Neural crest cell (in vitro differentiated cells): ENCODE measurements around the gene WDR27. TPM values are rescaled to one million over a fixed set of nuclear protein-coding genes. Genes with fewer than 3 reads are reported as not detected.

Source experiments
- DNase-seq: peaks from one replicate; pipeline ENCODE4 v3.0.0; 2021; ENCODE audit warnings: low read depth, mixed read lengths, low spot score
- H3K27ac Mint-ChIP-seq: one replicate; pipeline ENCODE4 v1.8.0; 2021; ENCODE audit warnings: mild to moderate bottlenecking, mixed read lengths; ENCODE audit not compliant: unreplicated experiment
- H3K27me3 Mint-ChIP-seq: 2 replicates; pipeline ENCODE4 v1.8.0; 2021; ENCODE audit warnings: low read depth, mild to moderate bottlenecking, mixed read lengths
- H3K36me3 Mint-ChIP-seq: 2 replicates; pipeline ENCODE4 v1.8.0; 2021; ENCODE audit warnings: low read depth, mild to moderate bottlenecking, mixed read lengths
- H3K4me1 Mint-ChIP-seq: 2 replicates; pipeline ENCODE4 v1.8.0; 2021; ENCODE audit warnings: mixed read lengths
- H3K4me3 Mint-ChIP-seq: one replicate; pipeline ENCODE4 v1.8.0; 2021; ENCODE audit warnings: mild to moderate bottlenecking, mixed read lengths
- H3K9me3 Mint-ChIP-seq: 2 replicates; pipeline ENCODE4 v1.8.0; 2021; ENCODE audit warnings: mixed read lengths
- total RNA-seq: library from RNA; stranded (reverse); gene quantifications from 2 replicates; pipeline ENCODE4 v1.2.1, GENCODE V29; 2021
- TF ChIP-seq, protein P1 (sequence below): fragments of 200-600 bp; sonication (generic); conservative IDR thresholded peaks from 2 replicates; pipeline ENCODE4 v1.5.0; 2021; ENCODE audit warnings: antibody characterized with exemption, mild to moderate bottlenecking

Gene WDR27
- total RNA-seq, 1 donor from 2014 or later = 103 TPM

DNA sequence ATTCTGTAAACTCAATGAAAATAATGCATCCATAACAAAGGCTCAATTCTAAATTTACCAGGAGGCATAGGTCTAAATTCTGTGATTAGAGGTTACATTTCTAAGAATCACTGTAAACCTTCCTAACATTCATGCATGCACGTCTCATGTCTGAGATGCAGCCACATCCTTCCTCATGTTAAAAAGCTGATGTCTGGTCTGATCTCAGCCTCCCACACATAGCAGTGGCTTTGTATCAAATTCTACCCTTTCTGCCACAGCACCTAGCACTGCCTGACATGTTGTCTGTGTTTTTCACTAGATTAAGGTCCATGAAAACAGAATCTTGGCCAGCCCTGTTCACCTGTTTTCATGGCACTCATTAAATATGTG is 171.1 kb downstream of the WDR27 start:
- H3K9me3 Mint-ChIP-seq = peaks cover 14% of the 10 kb centered on the region
- H3K27me3 Mint-ChIP-seq = no peaks in the 10 kb centered on the region
- H3K27ac Mint-ChIP-seq = no peak overlapping the region
- DNase-seq = no peak
- H3K36me3 Mint-ChIP-seq = peaks cover 26% of the 10 kb centered on the region
- no peak overlapping the region for H3K4me3 Mint-ChIP-seq
- TF ChIP-seq, protein P1, sequence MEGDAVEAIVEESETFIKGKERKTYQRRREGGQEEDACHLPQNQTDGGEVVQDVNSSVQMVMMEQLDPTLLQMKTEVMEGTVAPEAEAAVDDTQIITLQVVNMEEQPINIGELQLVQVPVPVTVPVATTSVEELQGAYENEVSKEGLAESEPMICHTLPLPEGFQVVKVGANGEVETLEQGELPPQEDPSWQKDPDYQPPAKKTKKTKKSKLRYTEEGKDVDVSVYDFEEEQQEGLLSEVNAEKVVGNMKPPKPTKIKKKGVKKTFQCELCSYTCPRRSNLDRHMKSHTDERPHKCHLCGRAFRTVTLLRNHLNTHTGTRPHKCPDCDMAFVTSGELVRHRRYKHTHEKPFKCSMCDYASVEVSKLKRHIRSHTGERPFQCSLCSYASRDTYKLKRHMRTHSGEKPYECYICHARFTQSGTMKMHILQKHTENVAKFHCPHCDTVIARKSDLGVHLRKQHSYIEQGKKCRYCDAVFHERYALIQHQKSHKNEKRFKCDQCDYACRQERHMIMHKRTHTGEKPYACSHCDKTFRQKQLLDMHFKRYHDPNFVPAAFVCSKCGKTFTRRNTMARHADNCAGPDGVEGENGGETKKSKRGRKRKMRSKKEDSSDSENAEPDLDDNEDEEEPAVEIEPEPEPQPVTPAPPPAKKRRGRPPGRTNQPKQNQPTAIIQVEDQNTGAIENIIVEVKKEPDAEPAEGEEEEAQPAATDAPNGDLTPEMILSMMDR = no peak
- peaks cover 4% of the 10 kb centered on the region for H3K4me1 Mint-ChIP-seq

GRCh38 chr6:169529931-169530751 is 171.7 kb downstream of the WDR27 start:
- no peak for DNase-seq
- Mint-ChIP-seq H3K27me3 (no peaks in the 10 kb centered on the region), H3K9me3 (peaks cover 16% of the 10 kb centered on the region)

DNA sequence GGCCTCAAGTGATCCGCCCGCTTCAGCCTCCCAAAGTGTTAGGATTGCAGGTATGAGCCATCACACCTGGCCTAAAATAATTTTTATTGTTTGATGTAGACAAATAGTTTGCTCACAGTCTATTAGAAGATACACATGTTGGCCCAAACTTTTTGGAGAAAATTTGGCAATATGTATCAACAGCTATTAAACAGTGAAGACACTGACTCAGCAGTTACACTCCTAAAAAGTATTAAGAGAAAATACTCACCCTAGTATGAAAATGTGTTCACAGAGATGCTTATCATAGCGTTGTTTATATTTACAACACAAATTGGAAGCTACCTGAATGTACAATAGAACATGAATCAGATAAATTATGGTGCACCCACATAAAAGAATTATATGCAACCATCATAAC is 173.1 kb downstream of the WDR27 start:
- H3K36me3 Mint-ChIP-seq = peaks cover 17% of the 10 kb centered on the region
- H3K27ac Mint-ChIP-seq = no peak overlapping the region
- no peak for DNase-seq
- H3K4me1 Mint-ChIP-seq = peaks cover 4% of the 10 kb centered on the region
- TF ChIP-seq, protein P1 = no peak
- H3K9me3 Mint-ChIP-seq = peaks cover 13% of the 10 kb centered on the region
- no peaks in the 10 kb centered on the region for H3K27me3 Mint-ChIP-seq
- H3K4me3 Mint-ChIP-seq = no peak overlapping the region

More at GRCh38 chr6:169529931-169530751, 171.7 kb downstream of the WDR27 start:
- H3K27ac Mint-ChIP-seq = no peak overlapping the region
- peaks cover 4% of the 10 kb centered on the region for H3K4me1 Mint-ChIP-seq
- peaks cover 25% of the 10 kb centered on the region for H3K36me3 Mint-ChIP-seq
- TF ChIP-seq, protein P1 = no peak
- no peak overlapping the region for H3K4me3 Mint-ChIP-seq

DNA sequence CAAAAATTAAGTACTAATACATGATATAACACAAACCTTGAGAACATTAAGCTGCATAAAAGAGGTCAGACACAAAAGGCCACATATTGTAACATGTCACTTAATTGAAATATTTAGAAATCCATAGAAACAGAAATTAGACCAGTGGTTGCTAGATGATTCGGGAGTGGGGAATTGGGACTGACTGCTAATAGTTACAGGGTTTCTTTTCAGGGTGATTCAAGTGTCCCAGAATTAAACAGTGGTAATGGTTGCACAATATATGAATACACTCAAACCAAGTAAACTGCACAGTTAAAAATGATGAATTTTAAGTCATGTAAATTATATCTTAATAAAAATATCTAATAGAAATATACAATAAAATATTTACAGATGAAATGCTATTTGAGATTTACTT is 174.5 kb downstream of the WDR27 start:
- TF ChIP-seq, protein P1 = no peak
- Mint-ChIP-seq H3K9me3 (peaks cover 6% of the 10 kb centered on the region), H3K27ac (no peak overlapping the region), H3K4me1 (peaks cover 4% of the 10 kb centered on the region), H3K36me3 (peaks cover 6% of the 10 kb centered on the region), H3K4me3 (no peak overlapping the region), H3K27me3 (no peaks in the 10 kb centered on the region)
- no peak for DNase-seq

- H3K9me3 Mint-ChIP-seq = peaks cover 17% of the 10 kb centered on the region
- no peak overlapping the region for H3K27ac Mint-ChIP-seq
- no peak for DNase-seq
- peaks cover 11% of the 10 kb centered on the region for H3K4me1 Mint-ChIP-seq
- TF ChIP-seq, protein P1 = no peak
- H3K36me3 Mint-ChIP-seq = peaks cover 27% of the 10 kb centered on the region
- no peaks in the 10 kb centered on the region for H3K27me3 Mint-ChIP-seq
- H3K4me3 Mint-ChIP-seq = no peak overlapping the region
Measured at GRCh38 chr6:169521825-169522224, 180.0 kb downstream of the WDR27 start.
